GM21515 (cell line): ENCODE data around the gene G2E3.

Source experiments
- ATAC-seq: cut with Tn5 transposase; IDR thresholded peaks from one replicate; pipeline ENCODE4 v1.9.1; 2021; ENCODE audit not compliant: unreplicated experiment

Gene G2E3

DNA sequence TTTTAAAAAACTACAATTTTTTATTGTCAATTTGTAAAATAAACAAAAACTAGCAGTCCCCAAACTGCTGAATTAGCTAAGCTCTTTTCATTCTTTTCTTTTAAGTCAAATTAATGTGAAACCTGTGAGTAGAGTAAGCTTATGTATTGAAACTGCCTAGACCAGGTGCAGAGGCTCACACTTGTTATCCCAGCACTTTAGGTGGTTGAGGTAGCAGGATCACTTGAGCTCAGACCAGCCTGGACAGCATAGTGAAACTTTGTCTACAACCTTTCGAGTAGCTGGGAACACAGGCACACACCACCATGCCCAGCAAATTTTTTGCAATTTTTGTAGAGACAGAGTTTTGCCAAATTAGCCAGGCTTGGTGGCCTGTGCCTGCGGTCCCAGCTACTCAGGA, 89.5 kb downstream of the G2E3 start:
- no peak for ATAC-seq

DNA sequence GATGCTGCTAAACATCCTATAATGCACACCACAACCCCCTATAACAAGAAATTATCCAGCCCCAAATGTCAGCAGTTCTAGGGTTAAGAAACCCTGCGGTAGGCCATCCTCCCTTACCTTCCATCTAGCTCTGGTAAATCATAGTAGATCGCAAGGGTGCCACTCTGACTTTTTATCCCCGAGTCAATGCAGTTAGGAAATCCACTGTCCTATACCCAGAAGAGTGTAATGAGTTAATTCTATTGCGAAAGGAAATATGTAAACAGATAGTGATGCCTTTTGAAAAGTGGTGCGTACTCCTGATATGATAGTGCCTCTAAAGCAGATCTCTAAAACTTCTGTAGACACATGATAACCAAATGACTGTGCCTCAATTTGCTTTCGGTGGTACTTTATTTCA, 93.0 kb downstream of the G2E3 start:
- ATAC-seq = no peak

DNA sequence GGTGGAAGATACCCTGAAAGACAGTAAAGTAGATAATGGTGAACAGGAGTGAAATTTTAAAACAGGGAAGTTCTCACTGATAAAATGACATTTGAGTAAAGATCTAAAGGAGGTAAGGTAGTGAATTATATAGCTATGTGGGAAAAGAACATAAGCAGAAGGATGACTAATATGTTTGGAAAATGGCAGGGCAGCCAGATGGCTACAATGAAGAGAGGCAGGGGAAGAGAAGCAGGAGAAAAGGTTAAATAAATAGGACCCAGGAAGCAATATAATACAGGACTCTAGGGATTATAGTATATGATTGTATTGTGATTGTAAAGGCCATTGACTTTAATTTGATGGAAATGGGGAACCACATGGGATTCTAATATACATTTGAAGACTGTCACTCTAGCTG, 96.2 kb downstream of the G2E3 start:
- ATAC-seq = no peak

DNA sequence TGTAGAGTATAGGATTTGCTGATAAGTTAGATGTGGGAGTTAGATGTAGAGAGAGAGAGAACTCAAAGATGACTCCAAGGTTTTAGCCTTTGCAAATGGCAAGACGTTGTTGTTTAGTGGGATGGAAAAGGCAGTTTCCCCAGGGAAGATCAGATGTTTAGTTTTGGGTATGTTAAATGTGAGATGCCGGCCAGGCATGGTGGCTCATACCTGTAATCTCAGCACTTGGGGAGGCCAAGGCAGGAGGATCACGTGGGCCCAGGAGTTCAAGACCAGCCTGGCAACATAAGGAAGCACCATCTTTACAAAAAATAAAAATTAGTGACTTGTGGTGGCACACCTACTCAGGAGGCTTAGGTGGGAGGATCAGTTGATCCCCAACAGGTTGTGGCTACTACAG, 96.7 kb downstream of the G2E3 start:
- ATAC-seq = no peak

DNA sequence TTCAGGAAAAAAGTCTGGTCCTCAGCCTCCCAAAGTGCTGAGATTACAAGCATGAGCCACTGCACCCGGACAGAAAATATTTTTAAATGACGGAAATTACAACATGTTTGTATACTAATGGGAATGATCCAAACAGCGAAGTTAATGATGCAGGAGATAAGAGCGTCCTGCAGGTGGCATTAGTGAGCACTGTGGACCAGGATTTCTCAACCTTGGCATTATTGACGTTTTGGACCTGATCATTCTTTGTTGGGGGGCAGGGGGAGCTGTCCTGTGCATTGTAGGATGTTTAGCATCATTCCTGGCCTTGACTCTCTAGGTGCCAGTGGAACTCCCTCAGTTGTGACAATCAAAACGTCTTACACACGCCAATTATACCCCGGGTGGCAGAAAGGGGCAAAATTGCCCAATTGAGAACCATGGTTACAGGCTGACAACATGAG, 97.3 kb downstream of the G2E3 start:
- ATAC-seq = no peak

DNA sequence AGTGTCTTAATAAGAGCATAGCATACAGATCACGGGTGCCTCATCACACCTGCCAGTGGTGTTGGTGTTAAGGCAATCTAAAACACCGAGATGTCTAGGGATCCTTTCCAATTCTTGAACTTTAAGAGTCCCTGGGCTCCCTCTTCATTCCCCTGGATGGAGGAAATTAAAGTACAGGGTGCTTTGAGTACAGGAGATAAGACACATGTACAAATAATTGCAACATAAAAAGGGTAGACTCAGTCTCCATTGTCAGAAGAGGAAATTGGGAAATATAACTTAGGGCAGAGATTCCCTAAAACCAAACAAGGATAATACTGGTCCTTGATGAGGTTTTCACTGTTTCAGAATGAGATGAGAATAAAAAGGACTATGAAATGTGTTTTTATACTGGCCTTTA, 98.1 kb downstream of the G2E3 start:
- ATAC-seq = no peak

DNA sequence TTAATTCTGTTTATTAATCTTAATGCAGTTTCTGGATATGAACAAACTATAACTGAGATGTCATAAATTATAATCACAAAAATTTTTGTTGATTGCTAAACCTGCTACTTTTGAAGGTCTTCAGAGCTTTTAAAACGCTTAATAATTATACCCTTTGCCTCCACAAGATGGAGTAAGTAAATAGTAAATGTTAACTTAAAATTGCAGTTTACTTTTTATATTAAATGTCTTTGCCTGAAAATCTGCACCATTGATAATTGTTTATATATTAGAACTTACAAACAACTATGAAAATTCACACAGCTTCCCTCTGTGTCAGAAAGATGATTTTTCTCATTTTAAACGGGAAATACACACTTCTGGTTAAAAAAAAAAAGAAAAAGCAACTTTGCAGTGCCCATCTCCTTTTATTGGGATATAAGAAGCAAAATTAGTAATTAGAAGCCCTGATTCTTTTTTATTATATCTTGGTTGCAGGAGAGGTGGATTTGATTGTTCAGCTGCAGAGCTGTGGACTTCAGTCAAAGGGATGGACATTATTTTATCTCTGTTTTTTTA, 98.7 kb downstream of the G2E3 start:
- ATAC-seq = no peak

DNA sequence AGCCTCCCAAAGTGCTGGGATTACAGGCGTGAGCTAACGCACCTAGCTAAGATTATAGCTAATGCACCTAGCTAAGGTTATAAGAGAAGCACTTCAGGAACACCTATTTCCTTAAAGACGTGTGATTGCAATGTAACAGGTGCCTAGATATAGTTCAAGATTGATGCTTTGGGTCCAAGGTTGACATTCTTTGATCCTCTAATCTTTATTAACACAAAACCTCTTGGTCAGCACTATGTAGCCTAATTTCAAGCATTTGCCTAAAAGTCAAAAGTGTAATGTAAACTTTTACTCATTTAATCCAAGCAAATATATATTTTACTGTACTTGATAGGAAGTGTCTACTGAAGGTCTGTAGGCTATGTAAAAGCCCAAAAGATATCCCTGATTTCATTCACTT, 99.7 kb downstream of the G2E3 start:
- ATAC-seq = no peak

DNA sequence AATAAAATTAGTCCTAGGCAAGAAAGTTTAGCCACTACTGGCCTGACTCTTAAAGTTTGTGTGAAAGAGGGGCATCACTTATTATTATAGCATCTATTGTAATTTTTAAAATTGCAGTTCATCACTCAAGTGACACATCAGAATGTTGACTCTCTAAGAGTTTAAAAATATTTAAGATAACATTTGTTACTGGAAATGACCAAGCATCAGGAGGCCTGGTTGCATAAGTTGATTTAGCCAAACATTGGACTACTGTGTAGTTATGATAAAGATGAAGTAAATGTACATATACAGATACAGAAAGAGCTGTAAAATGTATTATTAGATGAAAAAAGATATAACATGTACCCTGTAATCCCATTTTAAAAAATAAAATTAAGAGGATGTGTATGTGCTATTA, 110.6 kb downstream of the G2E3 start:
- no peak for ATAC-seq
